HFFc6 (cell line): Measurements from ENCODE around the gene ADI1. TPM values are rescaled to one million over a fixed set of nuclear protein-coding genes. Genes with fewer than 3 reads are reported as not detected.
"Not testable (repeated sequence)": the region's sequence is repeated elsewhere in the genome, so short reads cannot be mapped to it uniquely, and the experiment has no call there.

Source experiments
- DNase-seq: peaks from one replicate; pipeline ENCODE4 v3.0.0-alpha.2; 2018
- H3K27ac Mint-ChIP-seq: 2 replicates; pipeline ENCODE4 v1.8.0; 2020; ENCODE audit warnings: mild to moderate bottlenecking, mixed read lengths
- H3K27me3 Mint-ChIP-seq: 2 replicates; pipeline ENCODE4 v1.8.0; 2021; ENCODE audit warnings: mild to moderate bottlenecking, moderate library complexity, mixed read lengths; ENCODE audit not compliant: insufficient read depth
- H3K36me3 Mint-ChIP-seq: 2 replicates; pipeline ENCODE4 v1.8.0; 2021; ENCODE audit warnings: low read depth, mixed read lengths
- H3K4me1 Mint-ChIP-seq: 2 replicates; pipeline ENCODE4 v1.8.0; 2020; ENCODE audit warnings: low read depth, mixed read lengths
- H3K4me3 Mint-ChIP-seq: 2 replicates; pipeline ENCODE4 v1.8.0; 2020; ENCODE audit warnings: mild to moderate bottlenecking, moderate library complexity, mixed read lengths
- H3K9me3 Mint-ChIP-seq: 2 replicates; pipeline ENCODE4 v1.8.0; 2020; ENCODE audit warnings: mild to moderate bottlenecking, mixed read lengths
- total RNA-seq, 6 experiments: library from RNA; stranded (reverse); fragmentation: NEBNext Ultra II Directional; extraction: Animal tissue kit (Norgen Biotek cat#: 25700); gene quantifications; 2 replicates in 1 of 6; 3 replicates in 5 of 6; pipeline ENCODE4 v1.2.3, GENCODE V29; 2021
- TF ChIP-seq, protein P1 (sequence below): fragments of 200-600 bp; sonication (generic); IDR thresholded peaks from 2 replicates; pipeline ENCODE4 v1.5.0; 2021; ENCODE audit warnings: antibody characterized with exemption, mild to moderate bottlenecking

ADI1 gene
- total RNA-seq, 6 experiments from 2014 or later, result 66.6 to 94.2 (median 75.5) TPM

DNA sequence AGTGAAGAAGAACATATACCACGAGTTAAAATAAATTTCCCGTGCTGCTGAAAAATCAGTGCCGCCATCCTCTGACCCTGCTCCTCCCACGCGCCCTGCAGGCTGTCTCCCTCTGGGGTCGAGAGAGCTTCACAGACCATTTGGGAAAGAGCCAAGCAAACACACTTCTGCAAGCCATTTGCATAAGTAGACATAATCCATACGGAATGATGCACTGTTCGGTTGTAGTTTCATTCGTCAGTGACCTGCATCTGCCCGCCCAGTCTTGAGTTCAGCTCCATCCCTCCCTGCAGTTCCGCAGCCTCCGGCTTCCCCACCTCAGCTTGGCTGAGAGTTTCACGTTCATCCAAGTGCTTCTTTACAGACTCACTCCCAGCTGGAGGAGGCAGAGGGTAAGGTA is 70.2 kb downstream of the ADI1 start:
- Mint-ChIP-seq H3K4me1 (peaks cover 6% of the 10 kb centered on the region; the same call in 1 of the 2 replicates), H3K9me3 (no peaks in the 10 kb centered on the region), H3K27me3 (no peaks in the 10 kb centered on the region; the same call in 1 of the 2 replicates), H3K27ac (no peak overlapping the region), H3K4me3 (no peak overlapping the region), H3K36me3 (peaks cover 41% of the 10 kb centered on the region)
- TF ChIP-seq, protein P1, sequence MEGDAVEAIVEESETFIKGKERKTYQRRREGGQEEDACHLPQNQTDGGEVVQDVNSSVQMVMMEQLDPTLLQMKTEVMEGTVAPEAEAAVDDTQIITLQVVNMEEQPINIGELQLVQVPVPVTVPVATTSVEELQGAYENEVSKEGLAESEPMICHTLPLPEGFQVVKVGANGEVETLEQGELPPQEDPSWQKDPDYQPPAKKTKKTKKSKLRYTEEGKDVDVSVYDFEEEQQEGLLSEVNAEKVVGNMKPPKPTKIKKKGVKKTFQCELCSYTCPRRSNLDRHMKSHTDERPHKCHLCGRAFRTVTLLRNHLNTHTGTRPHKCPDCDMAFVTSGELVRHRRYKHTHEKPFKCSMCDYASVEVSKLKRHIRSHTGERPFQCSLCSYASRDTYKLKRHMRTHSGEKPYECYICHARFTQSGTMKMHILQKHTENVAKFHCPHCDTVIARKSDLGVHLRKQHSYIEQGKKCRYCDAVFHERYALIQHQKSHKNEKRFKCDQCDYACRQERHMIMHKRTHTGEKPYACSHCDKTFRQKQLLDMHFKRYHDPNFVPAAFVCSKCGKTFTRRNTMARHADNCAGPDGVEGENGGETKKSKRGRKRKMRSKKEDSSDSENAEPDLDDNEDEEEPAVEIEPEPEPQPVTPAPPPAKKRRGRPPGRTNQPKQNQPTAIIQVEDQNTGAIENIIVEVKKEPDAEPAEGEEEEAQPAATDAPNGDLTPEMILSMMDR, result no peak
- DNase-seq, result no peak

DNA sequence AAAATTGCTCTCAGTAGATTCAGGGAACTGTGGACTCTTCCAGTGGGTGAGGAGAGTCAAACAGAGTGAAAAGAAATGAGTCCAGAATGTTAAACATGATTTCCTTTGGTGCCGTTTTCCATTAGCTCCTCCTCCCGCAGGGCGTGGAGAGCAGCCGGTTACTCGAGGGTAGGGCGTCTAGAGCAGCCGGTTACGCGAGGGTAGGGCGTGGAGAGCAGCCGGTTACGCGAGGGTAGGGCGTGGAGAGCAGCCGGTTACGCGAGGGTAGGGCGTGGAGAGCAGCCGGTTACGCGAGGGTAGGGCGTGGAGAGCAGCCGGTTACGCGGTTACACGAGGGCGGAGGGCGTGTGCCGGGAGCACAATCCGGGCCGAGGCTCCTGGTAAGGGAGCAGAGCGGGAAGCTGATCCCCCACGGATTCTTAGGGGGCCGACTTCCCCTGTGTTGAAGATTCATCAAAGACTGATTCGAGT is 70.9 kb downstream of the ADI1 start:
- peaks cover 41% of the 10 kb centered on the region for H3K36me3 Mint-ChIP-seq
- H3K4me1 Mint-ChIP-seq, H3K4me3 Mint-ChIP-seq, H3K27ac Mint-ChIP-seq, H3K27me3 Mint-ChIP-seq, DNase-seq, H3K9me3 Mint-ChIP-seq: not testable (repeated sequence)

DNA sequence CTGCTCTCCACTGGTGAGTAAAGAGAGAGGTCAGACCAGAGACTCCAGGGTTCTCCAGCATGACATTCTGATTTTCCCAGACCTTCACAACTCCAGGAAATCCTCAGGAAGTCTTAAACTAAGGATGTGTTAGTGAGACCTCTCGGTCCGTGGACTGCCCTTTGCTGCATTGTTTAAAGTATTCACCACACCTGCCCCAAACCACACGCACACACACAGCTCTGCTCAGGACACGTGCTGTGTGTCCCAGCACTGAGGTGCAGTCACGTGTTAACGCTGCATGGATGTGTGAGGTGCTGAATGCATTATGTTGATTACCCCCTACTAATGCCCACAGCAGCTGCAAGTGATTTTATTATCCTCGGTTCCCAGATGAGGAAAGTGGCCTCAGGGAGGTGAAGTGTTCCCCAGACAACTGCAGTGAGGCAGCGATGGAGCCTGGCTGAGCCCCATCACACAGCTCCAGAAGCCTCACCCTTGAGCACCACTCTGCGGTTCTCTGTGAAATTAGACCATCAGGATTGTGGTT is 71.5 kb downstream of the ADI1 start:
- Mint-ChIP-seq H3K36me3 (peaks cover 41% of the 10 kb centered on the region), H3K27me3 (no peaks in the 10 kb centered on the region; the same call in 1 of the 2 replicates), H3K4me1 (peaks cover 6% of the 10 kb centered on the region; the same call in 1 of the 2 replicates), H3K27ac (no peak overlapping the region), H3K9me3 (no peaks in the 10 kb centered on the region), H3K4me3 (no peak overlapping the region)
- DNase-seq, result no peak
- TF ChIP-seq, protein P1, result no peak

Other genes with a start within 250 kb of the ADI1 start
- gene EIPR1, start 141.7 kb downstream of the ADI1 start, total RNA-seq, result 10 to 100 TPM; 26.6 to 30.9 (median 28.8) TPM
- 10 to 100 TPM; 69.1 to 83.3 (median 74.8) TPM for gene TRAPPC12, start 139.8 kb downstream of the ADI1 start, total RNA-seq
- 10 to 100 TPM; 36.9 to 43.6 (median 39.7) TPM for gene RNASEH1, start 38.8 kb upstream of the ADI1 start, total RNA-seq
- gene RPS7, start 55.7 kb upstream of the ADI1 start, total RNA-seq, result 1,000 to 10,000 TPM; 1,288 to 1,437 (median 1,316) TPM
- gene COLEC11, start 75.6 kb upstream of the ADI1 start, total RNA-seq, result not detected
- gene ALLC, start 138.7 kb upstream of the ADI1 start, total RNA-seq, result not detected
- gene DCDC2C, start 184.0 kb upstream of the ADI1 start, total RNA-seq, result not detected